Measurements from ENCODE around the gene GAPVD1. TPM values are rescaled to one million over a fixed set of nuclear protein-coding genes. Genes with fewer than 3 reads are reported as not detected.
A peak's percentile ranks its signal among the peaks of the same experiment; 100 is the strongest.

GAPVD1 gene
- total RNA-seq, 1 donor from 2014 or later, result 56.5 TPM

GRCh38 chr9:125359011-125359410, 97.4 kb downstream of the GAPVD1 start:
- no peak for DNase-seq (ENCODE audit: extremely low spot score, unreplicated experiment)
- H3K9me3 Mint-ChIP-seq (ENCODE audit: unreplicated experiment), result no peaks in the 10 kb centered on the region
- no peak overlapping the region for H3K4me3 Mint-ChIP-seq (ENCODE audit: unreplicated experiment)
- no peaks in the 10 kb centered on the region for H3K4me1 Mint-ChIP-seq (ENCODE audit: unreplicated experiment)
- H3K27me3 Mint-ChIP-seq (ENCODE audit: unreplicated experiment), result no peaks in the 10 kb centered on the region
- peaks cover 44% of the 10 kb centered on the region for H3K36me3 Mint-ChIP-seq (ENCODE audit: unreplicated experiment)
- TF ChIP-seq, protein P1, sequence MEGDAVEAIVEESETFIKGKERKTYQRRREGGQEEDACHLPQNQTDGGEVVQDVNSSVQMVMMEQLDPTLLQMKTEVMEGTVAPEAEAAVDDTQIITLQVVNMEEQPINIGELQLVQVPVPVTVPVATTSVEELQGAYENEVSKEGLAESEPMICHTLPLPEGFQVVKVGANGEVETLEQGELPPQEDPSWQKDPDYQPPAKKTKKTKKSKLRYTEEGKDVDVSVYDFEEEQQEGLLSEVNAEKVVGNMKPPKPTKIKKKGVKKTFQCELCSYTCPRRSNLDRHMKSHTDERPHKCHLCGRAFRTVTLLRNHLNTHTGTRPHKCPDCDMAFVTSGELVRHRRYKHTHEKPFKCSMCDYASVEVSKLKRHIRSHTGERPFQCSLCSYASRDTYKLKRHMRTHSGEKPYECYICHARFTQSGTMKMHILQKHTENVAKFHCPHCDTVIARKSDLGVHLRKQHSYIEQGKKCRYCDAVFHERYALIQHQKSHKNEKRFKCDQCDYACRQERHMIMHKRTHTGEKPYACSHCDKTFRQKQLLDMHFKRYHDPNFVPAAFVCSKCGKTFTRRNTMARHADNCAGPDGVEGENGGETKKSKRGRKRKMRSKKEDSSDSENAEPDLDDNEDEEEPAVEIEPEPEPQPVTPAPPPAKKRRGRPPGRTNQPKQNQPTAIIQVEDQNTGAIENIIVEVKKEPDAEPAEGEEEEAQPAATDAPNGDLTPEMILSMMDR (IDR thresholded peaks at IDR 0.05), result no peak
- H3K27ac Mint-ChIP-seq (ENCODE audit: unreplicated experiment), result no peak overlapping the region

GRCh38 chr9:125360601-125361000, 99.0 kb downstream of the GAPVD1 start:
- H3K36me3 Mint-ChIP-seq (ENCODE audit: unreplicated experiment), result peaks cover 38% of the 10 kb centered on the region
- H3K4me1 Mint-ChIP-seq (ENCODE audit: unreplicated experiment), result no peaks in the 10 kb centered on the region
- no peak for DNase-seq (ENCODE audit: extremely low spot score, unreplicated experiment)
- no peaks in the 10 kb centered on the region for H3K9me3 Mint-ChIP-seq (ENCODE audit: unreplicated experiment)
- TF ChIP-seq, protein P1 (IDR thresholded peaks at IDR 0.05), result no peak
- no peak overlapping the region for H3K27ac Mint-ChIP-seq (ENCODE audit: unreplicated experiment)
- H3K27me3 Mint-ChIP-seq (ENCODE audit: unreplicated experiment), result no peaks in the 10 kb centered on the region
- H3K4me3 Mint-ChIP-seq (ENCODE audit: unreplicated experiment), result no peak overlapping the region

GRCh38 chr9:125361837-125362531, 100.4 kb downstream of the GAPVD1 start:
- TF ChIP-seq, protein P1 (IDR thresholded peaks at IDR 0.05), result peak; percentile 34
- no peak for DNase-seq (ENCODE audit: extremely low spot score, unreplicated experiment)
- no peaks in the 10 kb centered on the region for H3K9me3 Mint-ChIP-seq (ENCODE audit: unreplicated experiment)
- H3K36me3 Mint-ChIP-seq (ENCODE audit: unreplicated experiment), result peaks cover 39% of the 10 kb centered on the region
- no peak overlapping the region for H3K4me3 Mint-ChIP-seq (ENCODE audit: unreplicated experiment)
- no peaks in the 10 kb centered on the region for H3K4me1 Mint-ChIP-seq (ENCODE audit: unreplicated experiment)
- H3K27me3 Mint-ChIP-seq (ENCODE audit: unreplicated experiment), result no peaks in the 10 kb centered on the region
- no peak overlapping the region for H3K27ac Mint-ChIP-seq (ENCODE audit: unreplicated experiment)

DNA sequence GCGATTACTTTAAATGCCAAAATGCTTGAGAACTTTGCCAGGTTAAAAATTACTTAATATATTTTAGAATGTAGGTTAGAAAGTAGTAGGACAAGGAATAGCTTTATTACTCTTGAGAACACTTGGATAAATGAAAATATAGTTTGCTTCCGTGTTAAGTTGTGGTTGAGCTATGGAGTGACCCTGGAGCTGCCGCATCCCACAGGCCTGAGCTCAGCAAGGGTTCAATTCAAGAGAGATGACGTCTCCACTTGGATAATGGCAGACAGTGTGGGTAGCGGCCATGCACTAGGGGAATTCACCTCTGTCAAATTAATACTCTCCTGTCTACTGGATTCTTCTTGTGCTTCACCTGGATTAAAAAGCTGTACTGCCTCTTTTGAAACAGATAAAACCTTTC, 105.0 kb downstream of the GAPVD1 start:
- Mint-ChIP-seq H3K9me3 (ENCODE audit: unreplicated experiment) (no peaks in the 10 kb centered on the region), H3K4me1 (ENCODE audit: unreplicated experiment) (no peaks in the 10 kb centered on the region), H3K4me3 (ENCODE audit: unreplicated experiment) (no peak overlapping the region), H3K36me3 (ENCODE audit: unreplicated experiment) (peaks cover 19% of the 10 kb centered on the region), H3K27ac (ENCODE audit: unreplicated experiment) (no peak overlapping the region), H3K27me3 (ENCODE audit: unreplicated experiment) (no peaks in the 10 kb centered on the region)
- TF ChIP-seq, protein P1 (IDR thresholded peaks at IDR 0.05), result no peak
- DNase-seq (ENCODE audit: extremely low spot score, unreplicated experiment), result no peak

GRCh38 chr9:125370786-125371185, 109.2 kb downstream of the GAPVD1 start:
- no peak for DNase-seq (ENCODE audit: extremely low spot score, unreplicated experiment)
- H3K36me3 Mint-ChIP-seq (ENCODE audit: unreplicated experiment), result peaks cover 6% of the 10 kb centered on the region
- no peak overlapping the region for H3K4me3 Mint-ChIP-seq (ENCODE audit: unreplicated experiment)
- H3K9me3 Mint-ChIP-seq (ENCODE audit: unreplicated experiment), result no peaks in the 10 kb centered on the region
- H3K27ac Mint-ChIP-seq (ENCODE audit: unreplicated experiment), result no peak overlapping the region
- TF ChIP-seq, protein P1 (IDR thresholded peaks at IDR 0.05), result no peak
- peaks cover 6% of the 10 kb centered on the region for H3K4me1 Mint-ChIP-seq (ENCODE audit: unreplicated experiment)
- H3K27me3 Mint-ChIP-seq (ENCODE audit: unreplicated experiment), result no peaks in the 10 kb centered on the region
